ENCODE data around the gene MIDN.

Gene MIDN

DNA sequence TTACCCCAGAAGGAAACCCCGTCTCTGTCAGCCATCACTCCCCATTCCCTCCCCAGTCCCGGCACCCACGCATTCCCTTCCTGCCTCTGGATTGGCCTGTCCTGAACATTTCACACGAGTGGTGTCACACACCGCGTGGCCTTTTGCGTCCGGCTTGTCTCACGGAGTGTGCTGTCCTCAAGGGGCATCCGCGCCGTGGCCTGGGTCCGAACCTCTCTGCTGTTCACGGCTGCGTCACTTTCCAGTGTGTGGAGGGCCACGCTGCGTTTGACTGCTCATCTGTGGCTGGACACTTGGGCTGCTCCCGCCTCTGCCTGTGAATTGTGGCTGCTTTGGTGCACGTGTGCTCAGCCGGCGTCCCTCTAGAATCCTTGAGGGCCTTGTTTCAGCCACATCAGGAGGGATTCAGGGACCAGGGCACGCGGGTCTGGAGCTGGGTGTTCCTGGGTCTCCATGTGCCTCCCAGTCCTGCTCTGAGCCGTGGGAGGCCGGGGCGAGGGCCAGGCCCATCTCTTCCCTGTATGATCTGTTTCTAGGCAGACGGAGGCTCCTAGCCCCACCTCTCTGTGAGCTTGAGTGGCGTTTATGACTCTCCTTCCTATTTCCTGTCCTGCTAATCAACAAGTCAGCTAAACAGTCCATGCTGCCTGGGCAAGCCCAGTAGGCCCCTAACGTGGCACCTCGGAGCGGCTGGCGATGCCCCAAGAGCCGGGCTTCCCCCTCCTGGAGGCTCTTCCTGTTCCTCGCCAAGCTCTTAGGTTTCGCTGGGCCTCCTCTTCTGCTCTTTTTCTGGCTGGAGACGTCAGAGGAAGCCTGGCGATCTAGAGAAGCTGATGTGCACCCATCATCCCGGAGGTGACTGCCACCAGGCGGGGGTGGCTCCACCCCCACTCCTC lies 34.7 kb upstream of the MIDN start:
- H3K36me3 ChIP-seq (ENCODE audit: control insufficient read depth, insufficient read depth, low read length): no peaks in the 10 kb centered on the region

DNA sequence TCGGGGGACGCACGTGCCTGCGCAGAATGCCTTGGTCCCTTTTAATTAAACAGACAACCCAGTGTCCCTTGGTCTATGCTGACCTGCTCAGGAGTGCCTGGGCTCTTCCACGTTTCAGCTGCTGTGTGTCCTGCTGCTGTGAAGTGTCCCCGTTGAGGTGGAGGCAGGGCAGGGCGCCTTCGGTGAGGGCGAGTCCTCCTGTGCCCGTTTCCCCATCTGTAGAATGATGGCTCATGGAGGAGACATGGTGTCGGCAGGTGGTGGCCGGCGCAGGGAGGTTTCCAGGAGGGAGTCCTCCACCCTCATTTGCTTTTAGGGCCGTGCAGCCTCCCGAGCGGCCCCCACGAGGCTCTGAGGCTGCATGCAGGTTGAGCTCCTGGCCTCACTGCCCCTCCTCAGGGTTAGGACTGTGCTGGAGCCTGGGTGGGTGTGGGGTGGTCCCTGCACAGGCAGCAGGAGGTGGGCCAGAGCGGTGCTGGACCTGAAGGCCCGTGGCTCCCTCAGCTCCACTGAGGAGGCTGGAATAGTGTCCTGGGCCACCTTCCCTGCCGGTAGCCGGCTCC lies 34.0 kb upstream of the MIDN start:
- Histone ChIP-seq H3K9me3 (ENCODE audit: control insufficient read depth, low read length) (no peaks in the 10 kb centered on the region), H3K36me3 (ENCODE audit: control insufficient read depth, insufficient read depth, low read length) (no peaks in the 10 kb centered on the region), H3K4me3 (ENCODE audit: insufficient read depth, low read depth, low read length) (no peak overlapping the region), H3K27me3 (ENCODE audit: control insufficient read depth, insufficient read depth, low read length, poor library complexity, severe bottlenecking) (no peaks in the 10 kb centered on the region), H3K27ac (ENCODE audit: insufficient read depth, low read depth, low read length, poor library complexity, severe bottlenecking) (no peak overlapping the region), H3K4me1 (ENCODE audit: control insufficient read depth, insufficient read depth, low read length) (peaks cover 20% of the 10 kb centered on the region)
- WGBS, 2 experiments: 90 to 92% methylated on average over 21 of the region's 21 CpGs

More for the DNA sequence above, 34.7 kb upstream of the MIDN start:
- Histone ChIP-seq H3K9me3 (ENCODE audit: control insufficient read depth, low read length) (no peaks in the 10 kb centered on the region), H3K4me1 (ENCODE audit: control insufficient read depth, insufficient read depth, low read length) (peaks cover 20% of the 10 kb centered on the region), H3K4me3 (ENCODE audit: insufficient read depth, low read depth, low read length) (no peak overlapping the region), H3K27ac (ENCODE audit: insufficient read depth, low read depth, low read length, poor library complexity, severe bottlenecking) (no peak overlapping the region), H3K27me3 (ENCODE audit: control insufficient read depth, insufficient read depth, low read length, poor library complexity, severe bottlenecking) (no peaks in the 10 kb centered on the region)
- 94% methylated on average over 39 of the region's 39 CpGs for WGBS, 2 experiments

- Histone ChIP-seq H3K4me3 (ENCODE audit: insufficient read depth, low read depth, low read length) (no peak overlapping the region), H3K27ac (ENCODE audit: insufficient read depth, low read depth, low read length, poor library complexity, severe bottlenecking) (no peak overlapping the region), H3K4me1 (ENCODE audit: control insufficient read depth, insufficient read depth, low read length) (peaks cover 20% of the 10 kb centered on the region), H3K27me3 (ENCODE audit: control insufficient read depth, insufficient read depth, low read length, poor library complexity, severe bottlenecking) (no peaks in the 10 kb centered on the region), H3K36me3 (ENCODE audit: control insufficient read depth, insufficient read depth, low read length) (peaks cover 1% of the 10 kb centered on the region), H3K9me3 (ENCODE audit: control insufficient read depth, low read length) (no peaks in the 10 kb centered on the region)
- 90 to 93% methylated on average over 26 of the region's 26 CpGs for WGBS, 2 experiments
Measured at GRCh38 chr19:1214862-1215731, 33.3 kb upstream of the MIDN start.

DNA sequence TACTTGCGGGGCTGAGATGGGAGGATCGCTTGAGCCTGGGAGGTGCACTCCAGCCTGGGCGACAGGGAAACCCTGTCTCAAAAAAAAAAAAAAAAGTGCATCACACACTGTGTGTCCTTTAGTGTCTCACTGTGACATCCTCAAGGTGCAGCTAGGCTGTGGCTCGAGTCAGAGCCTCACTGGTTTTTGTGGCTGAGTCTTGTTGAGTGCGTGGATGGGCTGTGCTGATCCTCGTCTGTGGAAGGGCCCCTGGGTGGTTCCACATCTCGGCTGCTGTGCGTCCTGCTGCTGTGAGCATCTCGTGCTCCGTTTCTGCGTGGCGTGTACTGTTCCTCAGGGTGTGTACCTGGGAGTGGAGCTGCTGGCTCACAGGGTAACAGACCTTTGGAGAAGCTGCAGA lies 31.6 kb upstream of the MIDN start:
- H3K4me3 ChIP-seq (ENCODE audit: insufficient read depth, low read depth, low read length): no peak overlapping the region
- H3K9me3 ChIP-seq (ENCODE audit: control insufficient read depth, low read length): no peaks in the 10 kb centered on the region
- H3K4me1 ChIP-seq (ENCODE audit: control insufficient read depth, insufficient read depth, low read length): peaks cover 15% of the 10 kb centered on the region
- H3K36me3 ChIP-seq (ENCODE audit: control insufficient read depth, insufficient read depth, low read length): peaks cover 11% of the 10 kb centered on the region
- 94% methylated on average over 12 of the region's 12 CpGs for WGBS, 2 experiments
- no peaks in the 10 kb centered on the region for H3K27me3 ChIP-seq (ENCODE audit: control insufficient read depth, insufficient read depth, low read length, poor library complexity, severe bottlenecking)
- H3K27ac ChIP-seq (ENCODE audit: insufficient read depth, low read depth, low read length, poor library complexity, severe bottlenecking): no peak overlapping the region

DNA sequence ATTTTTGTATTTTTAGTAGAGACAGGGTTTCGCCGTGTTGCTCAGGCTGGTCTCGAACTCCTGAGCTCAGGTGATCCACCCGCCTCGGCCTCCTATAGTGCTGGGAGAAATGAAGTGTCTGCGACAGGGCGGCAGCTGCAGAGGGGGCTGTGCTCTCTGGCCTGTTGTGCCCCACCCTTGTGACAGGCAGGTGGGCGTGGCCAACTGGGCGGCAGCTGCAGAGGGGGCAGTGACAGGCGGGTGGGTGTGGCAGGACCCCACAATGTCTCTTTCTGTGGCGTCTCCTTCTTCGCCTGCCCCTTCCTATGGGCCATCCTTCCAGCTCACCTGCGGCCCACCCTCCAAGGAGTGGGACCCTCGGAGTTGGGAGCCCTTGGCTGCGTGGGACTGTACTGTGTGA lies 31.0 kb upstream of the MIDN start:
- no peaks in the 10 kb centered on the region for H3K9me3 ChIP-seq (ENCODE audit: control insufficient read depth, low read length)
- no peaks in the 10 kb centered on the region for H3K27me3 ChIP-seq (ENCODE audit: control insufficient read depth, insufficient read depth, low read length, poor library complexity, severe bottlenecking)
- no peak overlapping the region for H3K27ac ChIP-seq (ENCODE audit: insufficient read depth, low read depth, low read length, poor library complexity, severe bottlenecking)
- peaks cover 15% of the 10 kb centered on the region for H3K4me1 ChIP-seq (ENCODE audit: control insufficient read depth, insufficient read depth, low read length)
- no peak overlapping the region for H3K4me3 ChIP-seq (ENCODE audit: insufficient read depth, low read depth, low read length)
- peaks cover 11% of the 10 kb centered on the region for H3K36me3 ChIP-seq (ENCODE audit: control insufficient read depth, insufficient read depth, low read length)
- 78 to 81% methylated on average over 15 of the region's 15 CpGs for WGBS, 2 experiments

DNA sequence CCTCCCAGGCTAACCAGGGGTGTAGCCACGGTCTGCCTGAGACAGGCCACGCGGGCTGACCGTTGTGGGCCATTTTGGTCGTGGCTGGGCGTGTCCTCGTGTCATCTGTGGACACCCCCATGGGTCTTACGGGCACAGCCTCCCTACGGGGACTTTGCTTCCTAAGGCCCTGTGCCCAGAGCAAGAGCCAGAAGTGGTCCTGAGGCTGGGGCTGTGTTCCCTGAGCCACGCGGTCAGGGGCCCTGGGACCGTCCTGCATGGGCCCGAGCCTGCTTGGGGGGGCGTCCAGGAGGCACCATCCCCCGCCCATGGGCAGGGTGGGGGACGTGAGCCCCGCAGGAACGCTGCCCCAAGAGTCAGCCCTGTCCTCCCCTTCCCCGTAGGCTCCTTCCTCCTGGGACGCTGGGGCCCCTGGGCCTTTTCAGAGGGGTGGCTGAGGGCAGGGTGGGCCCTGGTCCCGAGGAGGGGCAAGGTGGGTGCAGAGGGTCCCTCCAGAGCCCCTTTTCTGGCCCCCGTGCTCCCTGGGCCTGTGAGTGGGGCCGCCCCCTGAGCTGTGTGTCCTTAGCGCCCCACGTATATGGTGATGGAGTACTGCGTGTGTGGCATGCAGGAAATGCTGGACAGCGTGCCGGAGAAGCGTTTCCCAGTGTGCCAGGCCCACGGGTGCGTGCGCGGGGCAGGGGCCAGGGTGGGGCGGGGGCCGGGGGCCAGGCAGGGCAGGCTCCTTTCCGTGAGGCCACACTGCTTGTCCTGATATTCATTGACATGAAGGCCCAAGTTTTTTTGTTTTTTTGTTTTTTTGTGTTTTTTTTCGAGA lies 29.4 kb upstream of the MIDN start:
- H3K27ac ChIP-seq (ENCODE audit: insufficient read depth, low read depth, low read length, poor library complexity, severe bottlenecking): no peak overlapping the region
- H3K36me3 ChIP-seq (ENCODE audit: control insufficient read depth, insufficient read depth, low read length): peaks cover 11% of the 10 kb centered on the region
- 95% methylated on average over 37 of the region's 37 CpGs for WGBS, 2 experiments
- no peak overlapping the region for H3K4me3 ChIP-seq (ENCODE audit: insufficient read depth, low read depth, low read length)
- no peaks in the 10 kb centered on the region for H3K9me3 ChIP-seq (ENCODE audit: control insufficient read depth, low read length)
- peaks cover 10% of the 10 kb centered on the region for H3K4me1 ChIP-seq (ENCODE audit: control insufficient read depth, insufficient read depth, low read length)
- no peaks in the 10 kb centered on the region for H3K27me3 ChIP-seq (ENCODE audit: control insufficient read depth, insufficient read depth, low read length, poor library complexity, severe bottlenecking)

GRCh38 chr19:1219786-1220476 lies 28.5 kb upstream of the MIDN start:
- Histone ChIP-seq H3K36me3 (ENCODE audit: control insufficient read depth, insufficient read depth, low read length) (peaks cover 11% of the 10 kb centered on the region), H3K27ac (ENCODE audit: insufficient read depth, low read depth, low read length, poor library complexity, severe bottlenecking) (no peak overlapping the region), H3K27me3 (ENCODE audit: control insufficient read depth, insufficient read depth, low read length, poor library complexity, severe bottlenecking) (no peaks in the 10 kb centered on the region), H3K4me3 (ENCODE audit: insufficient read depth, low read depth, low read length) (no peak overlapping the region), H3K9me3 (ENCODE audit: control insufficient read depth, low read length) (no peaks in the 10 kb centered on the region), H3K4me1 (ENCODE audit: control insufficient read depth, insufficient read depth, low read length) (peaks cover under 1% of the 10 kb centered on the region)
- WGBS, 2 experiments: 95 to 96% methylated on average over 19 of the region's 19 CpGs

DNA sequence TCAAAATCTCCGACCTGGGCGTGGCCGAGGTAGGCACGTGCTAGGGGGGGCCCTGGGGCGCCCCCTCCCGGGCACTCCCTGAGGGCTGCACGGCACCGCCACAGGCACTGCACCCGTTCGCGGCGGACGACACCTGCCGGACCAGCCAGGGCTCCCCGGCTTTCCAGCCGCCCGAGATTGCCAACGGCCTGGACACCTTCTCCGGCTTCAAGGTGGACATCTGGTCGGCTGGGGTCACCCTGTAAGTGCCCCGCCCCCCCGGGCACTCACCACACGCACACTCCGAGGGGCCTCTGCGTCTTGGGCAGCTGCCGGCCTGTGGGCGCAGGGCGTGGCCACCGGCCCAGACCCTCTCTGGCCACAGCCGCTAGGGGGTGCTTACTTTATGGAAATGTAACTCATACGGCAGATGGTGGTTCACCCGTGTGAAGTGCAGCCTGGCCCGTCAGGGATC lies 27.9 kb upstream of the MIDN start:
- Histone ChIP-seq H3K36me3 (ENCODE audit: control insufficient read depth, insufficient read depth, low read length) (peaks cover 11% of the 10 kb centered on the region), H3K27me3 (ENCODE audit: control insufficient read depth, insufficient read depth, low read length, poor library complexity, severe bottlenecking) (no peaks in the 10 kb centered on the region), H3K4me3 (ENCODE audit: insufficient read depth, low read depth, low read length) (no peak overlapping the region), H3K27ac (ENCODE audit: insufficient read depth, low read depth, low read length, poor library complexity, severe bottlenecking) (no peak overlapping the region), H3K4me1 (ENCODE audit: control insufficient read depth, insufficient read depth, low read length) (no peaks in the 10 kb centered on the region), H3K9me3 (ENCODE audit: control insufficient read depth, low read length) (no peaks in the 10 kb centered on the region)
- WGBS, 2 experiments: 95 to 96% methylated on average over 33 of the region's 33 CpGs

Data from ectodermal cell (in vitro differentiated cells).